IPS-15b (cell line): ENCODE results near the gene SAXO1.
"Not testable (repeated sequence)": the region's sequence is repeated elsewhere in the genome, so short reads cannot be mapped to it uniquely, and the experiment has no call there.

ENCODE experiments used
- H3K27me3 ChIP-seq: one replicate; pipeline ENCODE4 v1.6.1; 2013; ENCODE audit warnings: low read length; ENCODE audit not compliant: control insufficient read depth, insufficient read depth
- H3K36me3 ChIP-seq: one replicate; pipeline ENCODE4 v1.6.1; 2013; ENCODE audit warnings: low read length; ENCODE audit not compliant: control insufficient read depth, insufficient read depth
- H3K4me1 ChIP-seq: one replicate; pipeline ENCODE4 v1.6.1; 2013; ENCODE audit warnings: mild to moderate bottlenecking, low read length; ENCODE audit not compliant: control insufficient read depth, insufficient read depth
- H3K4me3 ChIP-seq: one replicate; pipeline ENCODE4 v1.5.1; 2013; ENCODE audit warnings: low read depth, low read length
- H3K9ac ChIP-seq: one replicate; pipeline ENCODE4 v1.6.1; 2013; ENCODE audit warnings: low read depth, mild to moderate bottlenecking, low read length
- H3K9me3 ChIP-seq: one replicate; pipeline ENCODE4 v1.6.1; 2013; ENCODE audit warnings: mild to moderate bottlenecking, low read length; ENCODE audit not compliant: control insufficient read depth, insufficient read depth

SAXO1 gene

GRCh38 chr9:18947892-18948339 lies 85.1 kb downstream of the SAXO1 start:
- Histone ChIP-seq H3K4me1 (no peaks in the 10 kb centered on the region), H3K4me3 (no peak overlapping the region), H3K9ac (no peak overlapping the region), H3K36me3 (no peaks in the 10 kb centered on the region), H3K9me3 (no peaks in the 10 kb centered on the region), H3K27me3 (no peaks in the 10 kb centered on the region)

DNA sequence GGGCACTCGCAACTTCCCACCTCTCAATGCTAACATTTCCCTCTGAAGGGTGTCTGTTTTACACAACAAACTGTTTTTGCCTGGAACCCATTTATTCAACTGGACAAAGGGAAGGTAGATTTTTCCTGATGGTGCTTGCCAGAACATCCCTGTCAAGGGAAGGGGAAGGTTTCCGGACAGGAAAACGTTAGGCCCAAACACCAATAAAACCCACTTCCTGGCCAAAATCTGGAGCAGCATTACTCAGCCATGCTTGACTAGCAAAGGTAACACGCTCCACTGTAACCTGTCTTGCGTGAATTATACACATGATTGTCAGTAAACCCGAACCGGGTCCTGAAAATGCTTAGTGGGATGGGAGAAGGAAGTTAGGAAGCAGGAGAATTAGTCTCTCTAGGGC lies 90.2 kb downstream of the SAXO1 start:
- H3K9me3 ChIP-seq: no peaks in the 10 kb centered on the region
- H3K27me3 ChIP-seq: no peaks in the 10 kb centered on the region
- no peaks in the 10 kb centered on the region for H3K4me1 ChIP-seq
- no peak overlapping the region for H3K9ac ChIP-seq
- no peak overlapping the region for H3K4me3 ChIP-seq
- H3K36me3 ChIP-seq: no peaks in the 10 kb centered on the region

- H3K9ac ChIP-seq: no peak overlapping the region
- H3K27me3 ChIP-seq: no peaks in the 10 kb centered on the region
- H3K36me3 ChIP-seq: no peaks in the 10 kb centered on the region
- H3K4me1 ChIP-seq: no peaks in the 10 kb centered on the region
- H3K4me3 ChIP-seq: no peak overlapping the region
- no peaks in the 10 kb centered on the region for H3K9me3 ChIP-seq
These were observed 91.8 kb downstream of the SAXO1 start for GRCh38 chr9:18941060-18941740.

GRCh38 chr9:18939943-18940342 lies 93.1 kb downstream of the SAXO1 start:
- no peaks in the 10 kb centered on the region for H3K4me1 ChIP-seq
- no peaks in the 10 kb centered on the region for H3K27me3 ChIP-seq
- H3K4me3 ChIP-seq: no peak overlapping the region

GRCh38 chr9:18936094-18936871 lies 96.7 kb downstream of the SAXO1 start:
- no peaks in the 10 kb centered on the region for H3K27me3 ChIP-seq

More at GRCh38 chr9:18939943-18940342, 93.1 kb downstream of the SAXO1 start:
- Histone ChIP-seq H3K36me3 (no peaks in the 10 kb centered on the region), H3K9me3 (no peaks in the 10 kb centered on the region), H3K9ac (no peak overlapping the region)

DNA sequence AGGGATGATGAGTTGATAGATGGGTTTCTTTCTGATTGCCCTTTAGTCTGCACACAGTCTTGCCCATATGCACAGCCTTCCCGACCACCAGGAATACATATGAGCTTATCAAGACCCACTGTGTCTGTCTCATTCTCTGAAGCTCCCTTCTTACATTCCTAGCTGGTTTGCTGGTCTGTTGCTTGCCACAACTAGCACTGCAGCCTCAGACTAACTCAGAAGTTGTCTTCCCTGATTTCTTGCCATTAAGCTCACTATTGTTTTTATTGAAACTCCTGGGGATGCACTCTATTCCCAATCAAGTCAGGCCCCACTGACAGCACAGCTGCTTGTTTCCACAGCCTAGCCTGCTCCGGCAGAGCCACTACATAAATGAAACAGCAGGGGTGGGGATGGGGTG lies 97.5 kb downstream of the SAXO1 start:
- no peaks in the 10 kb centered on the region for H3K36me3 ChIP-seq
- H3K9ac ChIP-seq: no peak overlapping the region
- H3K9me3 ChIP-seq: no peaks in the 10 kb centered on the region
- no peaks in the 10 kb centered on the region for H3K27me3 ChIP-seq
- H3K4me3 ChIP-seq: no peak overlapping the region
- no peaks in the 10 kb centered on the region for H3K4me1 ChIP-seq

More at GRCh38 chr9:18936094-18936871, 96.7 kb downstream of the SAXO1 start:
- Histone ChIP-seq H3K36me3 (no peaks in the 10 kb centered on the region), H3K4me1 (no peaks in the 10 kb centered on the region), H3K4me3 (no peak overlapping the region), H3K9me3 (no peaks in the 10 kb centered on the region), H3K9ac (no peak overlapping the region)

- H3K27me3 ChIP-seq, H3K4me3 ChIP-seq, H3K4me1 ChIP-seq, H3K36me3 ChIP-seq, H3K9ac ChIP-seq, H3K9me3 ChIP-seq: not testable (repeated sequence)
These were observed 102.4 kb downstream of the SAXO1 start for GRCh38 chr9:18930611-18931010.

- H3K4me3 ChIP-seq: no peak overlapping the region
- no peaks in the 10 kb centered on the region for H3K9me3 ChIP-seq
- H3K36me3 ChIP-seq: no peaks in the 10 kb centered on the region
- H3K27me3 ChIP-seq: no peaks in the 10 kb centered on the region
- H3K9ac ChIP-seq: no peak overlapping the region
- H3K4me1 ChIP-seq: no peaks in the 10 kb centered on the region
These were observed 104.3 kb downstream of the SAXO1 start for GRCh38 chr9:18928711-18929110.

- Histone ChIP-seq H3K9ac (no peak overlapping the region), H3K27me3 (no peaks in the 10 kb centered on the region), H3K9me3 (no peaks in the 10 kb centered on the region), H3K4me1 (no peaks in the 10 kb centered on the region), H3K36me3 (no peaks in the 10 kb centered on the region), H3K4me3 (no peak overlapping the region)
These were observed 106.5 kb downstream of the SAXO1 start for GRCh38 chr9:18926513-18926912.

DNA sequence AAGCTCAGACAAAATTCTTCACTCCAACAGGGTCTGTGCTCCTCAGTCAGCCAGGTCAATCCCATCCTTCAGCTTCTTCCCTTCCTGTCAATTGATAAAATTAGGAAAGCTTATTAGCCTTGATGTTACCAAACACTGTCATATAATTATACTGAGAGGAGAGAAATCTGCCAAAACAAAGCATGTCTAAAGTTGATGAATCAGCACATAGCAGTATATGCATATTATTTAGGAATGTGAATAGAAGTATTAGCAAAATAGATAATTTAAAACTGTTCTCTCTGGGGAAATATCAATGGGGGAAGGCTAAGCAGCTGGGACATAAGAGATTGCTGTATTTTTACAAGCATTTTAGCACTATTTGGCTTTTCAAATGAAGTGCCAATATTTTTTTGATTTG lies 107.1 kb downstream of the SAXO1 start:
- no peaks in the 10 kb centered on the region for H3K4me1 ChIP-seq
- H3K36me3 ChIP-seq: no peaks in the 10 kb centered on the region
- H3K9me3 ChIP-seq: no peaks in the 10 kb centered on the region
- no peak overlapping the region for H3K4me3 ChIP-seq
- no peak overlapping the region for H3K9ac ChIP-seq
- H3K27me3 ChIP-seq: no peaks in the 10 kb centered on the region

GRCh38 chr9:18923671-18924430 lies 109.2 kb downstream of the SAXO1 start:
- Histone ChIP-seq H3K27me3 (no peaks in the 10 kb centered on the region), H3K4me3 (no peak overlapping the region), H3K4me1 (no peaks in the 10 kb centered on the region), H3K36me3 (no peaks in the 10 kb centered on the region), H3K9me3 (no peaks in the 10 kb centered on the region), H3K9ac (no peak overlapping the region)
